PC-3 (cell line): Measurements from ENCODE around the gene PRPF31. TPM values are rescaled to one million over a fixed set of nuclear protein-coding genes. Genes with fewer than 3 reads are reported as not detected.
A peak's percentile ranks its signal among the peaks of the same experiment; 100 is the strongest.

Experiments
- ATAC-seq: fragments of 200-7000 bp; cut with Tn5 transposase; 2 replicates; pipeline ENCODE4 v1.9.1; 2020; ENCODE audit warnings: mild to moderate bottlenecking, moderate library complexity
- BruUV-seq: library from RNA; stranded (reverse); fragments of 400-500 nt; replicated peaks from 2 replicates; lab custom pipeline; 2021; lab: Mats Ljungman, UMichigan
- CTCF ChIA-PET: fragments of 300-600 bp; sonication (Branson Sonifier 250); formaldehyde crosslinking; loops from one replicate; lab custom pipeline; 2022; ENCODE audit warnings: antibody characterized with exemption; lab: Charles Lee
- POLR2A ChIA-PET: fragments of 300-600 bp; sonication (Branson Sonifier 250); formaldehyde crosslinking; loops from one replicate; lab custom pipeline; 2022; ENCODE audit warnings: antibody characterized with exemption; ENCODE audit not compliant: unreplicated experiment; lab: Charles Lee
- DNase-seq: peaks from one replicate; pipeline ENCODE4 v3.0.0-alpha.2; 2015
- H2AFZ ChIP-seq: fragments of 300-600 bp; sonication (generic); 2 replicates; pipeline ENCODE4 v1.6.0; 2016; ENCODE audit warnings: antibody characterized with exemption, low read length
- H3F3A ChIP-seq: fragments of 300-600 bp; sonication (generic); one replicate; pipeline ENCODE4 v1.6.0; 2017; ENCODE audit warnings: antibody characterized with exemption, low read length, control low read depth, mild to moderate bottlenecking; ENCODE audit not compliant: unreplicated experiment
- H3K27ac ChIP-seq: fragments of 300-600 bp; sonication (generic); 2 replicates; pipeline ENCODE4 v1.5.1; 2016; ENCODE audit warnings: mild to moderate bottlenecking, low read length
- H3K27me3 ChIP-seq: fragments of 300-600 bp; sonication (generic); 2 replicates; pipeline ENCODE4 v1.6.1; 2016; ENCODE audit warnings: low read length, mixed read lengths
- H3K36me3 ChIP-seq: fragments of 300-600 bp; sonication (generic); 2 replicates; pipeline ENCODE4 v1.6.1; 2016; ENCODE audit warnings: low read depth, mixed run types, low read length, mixed read lengths
- H3K4me1 ChIP-seq: fragments of 300-600 bp; sonication (generic); 2 replicates; pipeline ENCODE4 v1.5.1; 2016; ENCODE audit warnings: low read length; ENCODE audit not compliant: insufficient read depth
- H3K4me2 ChIP-seq: fragments of 300-600 bp; sonication (generic); 2 replicates; pipeline ENCODE4 v1.6.0; 2016; ENCODE audit warnings: low read length
- H3K4me3 ChIP-seq: fragments of 300-600 bp; sonication (generic); 2 replicates; pipeline ENCODE4 v1.5.1; 2016; ENCODE audit warnings: mild to moderate bottlenecking, low read length, mixed read lengths
- H3K79me2 ChIP-seq: fragments of 300-600 bp; sonication (generic); 2 replicates; pipeline ENCODE4 v1.6.1; 2017; ENCODE audit warnings: low read length, mixed read lengths
- H3K9ac ChIP-seq: fragments of 300-600 bp; sonication (generic); 2 replicates; pipeline ENCODE4 v1.6.0; 2016; ENCODE audit warnings: mild to moderate bottlenecking, low read length
- H3K9me2 ChIP-seq: fragments of 300-600 bp; sonication (generic); replicated peaks from 2 replicates; pipeline ENCODE4 v1.6.1; 2016; ENCODE audit warnings: mixed run types, low read length, mixed read lengths
- H3K9me3 ChIP-seq: fragments of 300-600 bp; sonication (generic); 2 replicates; pipeline ENCODE4 v1.6.1; 2016; ENCODE audit warnings: low read length, mixed read lengths
- H4K20me1 ChIP-seq: fragments of 300-600 bp; sonication (generic); 2 replicates; pipeline ENCODE4 v1.6.1; 2016; ENCODE audit warnings: low read length, mixed read lengths
- CTCF ChIP-seq: fragments of 300-600 bp; sonication (generic); conservative IDR thresholded peaks from 2 replicates; pipeline ENCODE4 v1.5.1; 2017; ENCODE audit warnings: antibody characterized with exemption, low read depth, mild to moderate bottlenecking, low read length
- EZH2 ChIP-seq: fragments of 300-600 bp; sonication (generic); IDR thresholded peaks from one replicate; pipeline ENCODE4 v1.6.1; 2017; ENCODE audit warnings: antibody characterized with exemption, mild to moderate bottlenecking, low read length; ENCODE audit not compliant: unreplicated experiment
- EZH2phosphoT487 ChIP-seq: fragments of 300-600 bp; sonication (generic); IDR thresholded peaks from 2 replicates; pipeline ENCODE4 v1.6.1; 2018; ENCODE audit warnings: mild to moderate bottlenecking, antibody characterized with exemption, low read length, borderline replicate concordance
- intact Hi-C: fragments of 100-400 bp; cut with micrococcal nuclease; formaldehyde crosslinking; loops from 2 replicates; pipeline ENCODE4 v1.9.0; 2023
- total RNA-seq: library from RNA; depleted of rRNA; stranded (reverse); fragments of >200 nt; gene quantifications from 2 replicates; pipeline ENCODE4 v1.2.3, GENCODE V29; 2014

PRPF31 gene
- total RNA-seq, 1 experiment from 2014 or later = 170 TPM

GRCh38 chr19:54178581-54179261 lies 63.2 kb downstream of the PRPF31 start:
- H3K4me1 ChIP-seq = no peaks in the 10 kb centered on the region
- no peak overlapping the region for H3K4me2 ChIP-seq
- BruUV-seq = no TSS peak
- peaks cover 21% of the 10 kb centered on the region for H3K36me3 ChIP-seq
- no peak for TF ChIP-seq CTCF
- no peak overlapping the region for H3K9ac ChIP-seq
- no peak overlapping the region for H2AFZ ChIP-seq
- no peaks in the 10 kb centered on the region for H3K27me3 ChIP-seq
- ATAC-seq (peak; percentile 68; the same call in 1 of the 2 replicates), DNase-seq (peak; percentile 42)
- no peaks in the 10 kb centered on the region for H3K79me2 ChIP-seq
- no peaks in the 10 kb centered on the region for H3F3A ChIP-seq
- CTCF ChIA-PET = no interaction called here
- H3K27ac ChIP-seq = no peak overlapping the region
- no peaks in the 10 kb centered on the region for H4K20me1 ChIP-seq
- no peaks in the 10 kb centered on the region for H3K9me3 ChIP-seq
- POLR2A ChIA-PET = no interaction called here
- no peaks in the 10 kb centered on the region for H3K9me2 ChIP-seq
- H3K4me3 ChIP-seq = no peak overlapping the region
- intact Hi-C loops = no loop called here

GRCh38 chr19:54179262-54179852 lies 63.8 kb downstream of the PRPF31 start:
- H3K36me3 ChIP-seq = peaks cover 24% of the 10 kb centered on the region
- no peaks in the 10 kb centered on the region for H4K20me1 ChIP-seq
- BruUV-seq = TSS peak; percentile 31
- ChIA-PET POLR2A (no interaction called here), CTCF (no interaction called here)
- no peak for TF ChIP-seq CTCF
- TF ChIP-seq EZH2 = no peak
- TF ChIP-seq EZH2phosphoT487 = no peak
- H3K4me2 ChIP-seq = no peak overlapping the region
- no peak overlapping the region for H3K27ac ChIP-seq
- H3K27me3 ChIP-seq = no peaks in the 10 kb centered on the region
- no peaks in the 10 kb centered on the region for H3F3A ChIP-seq
- intact Hi-C loops = no loop called here
- no peaks in the 10 kb centered on the region for H3K4me1 ChIP-seq
- DNase-seq = peak; percentile 1
- no peak overlapping the region for H3K9ac ChIP-seq
- H3K4me3 ChIP-seq = no peak overlapping the region
- ATAC-seq = no peak
- H2AFZ ChIP-seq = no peak overlapping the region
- H3K9me3 ChIP-seq = no peaks in the 10 kb centered on the region
- H3K9me2 ChIP-seq = no peaks in the 10 kb centered on the region
- no peaks in the 10 kb centered on the region for H3K79me2 ChIP-seq

- H3K4me3 ChIP-seq = no peak overlapping the region
- no TSS peak for BruUV-seq
- peak; percentile 16 for DNase-seq
- no peaks in the 10 kb centered on the region for H3K9me2 ChIP-seq
- H3K36me3 ChIP-seq = peaks cover 25% of the 10 kb centered on the region
- no peaks in the 10 kb centered on the region for H4K20me1 ChIP-seq
- H3F3A ChIP-seq = no peaks in the 10 kb centered on the region
- ChIA-PET POLR2A (no interaction called here), CTCF (interaction anchor here (0.7 kb wide), 1 partner anchor 86 kb away, joined by 3 read pairs; no protein-coding TSS in a partner anchor)
- TF ChIP-seq EZH2 (no peak), CTCF (0 out of 2 replicates have a peak, but pooled peaks have one; percentile 17)
- H3K9me3 ChIP-seq = no peaks in the 10 kb centered on the region
- no peak overlapping the region for H3K4me2 ChIP-seq
- no peaks in the 10 kb centered on the region for H3K79me2 ChIP-seq
- no peaks in the 10 kb centered on the region for H3K27me3 ChIP-seq
- H3K27ac ChIP-seq = no peak overlapping the region
- intact Hi-C loops = no loop called here
- no peak overlapping the region for H2AFZ ChIP-seq
- ATAC-seq = peak; percentile 62
- no peak overlapping the region for H3K9ac ChIP-seq
- no peaks in the 10 kb centered on the region for H3K4me1 ChIP-seq
Measured at GRCh38 chr19:54179921-54180461, 64.4 kb downstream of the PRPF31 start.
